GM18526 (cell line): ENCODE results near the gene SSR4.

Experiments used
- POLR2A ChIP-seq: IDR thresholded peaks from 3 replicates; pipeline ENCODE4 v1.6.1; 2011; ENCODE audit not compliant: insufficient read length; ENCODE audit errors: extremely low read depth

SSR4 gene

DNA sequence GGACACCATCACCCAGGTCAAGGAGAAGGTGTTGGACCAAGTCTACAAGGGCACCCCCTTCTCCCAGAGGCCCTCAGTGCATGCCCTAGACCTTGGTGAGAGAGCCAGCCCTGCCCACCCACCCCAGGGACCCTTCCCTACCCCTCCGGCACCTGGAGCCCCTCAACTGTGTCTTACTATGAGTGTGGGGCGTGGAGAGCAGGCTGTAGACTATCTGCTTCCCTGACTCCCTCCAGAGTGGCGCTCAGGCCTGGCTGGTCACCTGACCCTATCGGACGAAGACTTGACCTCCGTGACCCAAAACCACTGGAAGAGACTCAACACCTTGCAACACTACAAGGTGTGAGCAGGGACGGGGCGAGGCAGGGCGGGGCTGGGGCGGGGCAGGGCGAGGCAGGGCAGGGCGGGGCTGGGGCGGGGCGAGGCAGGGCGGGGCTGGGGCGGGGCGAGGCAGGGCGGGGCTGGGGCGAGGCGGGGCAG lies 18.3 kb upstream of the SSR4 start:
- TF ChIP-seq POLR2A, result no peak

DNA sequence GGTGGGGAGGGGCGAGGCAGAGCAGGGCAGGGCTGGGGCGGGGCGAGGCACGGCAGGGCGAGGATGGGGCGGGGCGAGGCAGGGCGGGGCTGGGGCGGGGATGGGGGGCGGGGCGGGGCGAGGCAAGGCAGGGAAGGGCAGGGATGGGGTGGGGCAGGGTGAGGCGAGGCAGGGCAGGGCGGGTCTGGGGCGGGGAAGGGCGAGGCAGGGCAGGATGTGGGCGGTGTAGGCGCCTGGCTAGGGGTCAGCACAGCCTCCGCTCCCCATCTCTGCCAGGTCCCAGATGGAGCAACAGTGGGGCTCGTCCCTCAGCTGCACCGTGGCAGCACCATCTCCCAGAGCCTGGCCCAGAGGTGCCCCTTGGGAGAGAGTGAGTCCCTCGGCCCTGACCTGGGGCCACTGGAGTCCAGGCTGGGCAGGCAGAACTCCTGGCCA lies 17.8 kb upstream of the SSR4 start:
- no peak for TF ChIP-seq POLR2A

DNA sequence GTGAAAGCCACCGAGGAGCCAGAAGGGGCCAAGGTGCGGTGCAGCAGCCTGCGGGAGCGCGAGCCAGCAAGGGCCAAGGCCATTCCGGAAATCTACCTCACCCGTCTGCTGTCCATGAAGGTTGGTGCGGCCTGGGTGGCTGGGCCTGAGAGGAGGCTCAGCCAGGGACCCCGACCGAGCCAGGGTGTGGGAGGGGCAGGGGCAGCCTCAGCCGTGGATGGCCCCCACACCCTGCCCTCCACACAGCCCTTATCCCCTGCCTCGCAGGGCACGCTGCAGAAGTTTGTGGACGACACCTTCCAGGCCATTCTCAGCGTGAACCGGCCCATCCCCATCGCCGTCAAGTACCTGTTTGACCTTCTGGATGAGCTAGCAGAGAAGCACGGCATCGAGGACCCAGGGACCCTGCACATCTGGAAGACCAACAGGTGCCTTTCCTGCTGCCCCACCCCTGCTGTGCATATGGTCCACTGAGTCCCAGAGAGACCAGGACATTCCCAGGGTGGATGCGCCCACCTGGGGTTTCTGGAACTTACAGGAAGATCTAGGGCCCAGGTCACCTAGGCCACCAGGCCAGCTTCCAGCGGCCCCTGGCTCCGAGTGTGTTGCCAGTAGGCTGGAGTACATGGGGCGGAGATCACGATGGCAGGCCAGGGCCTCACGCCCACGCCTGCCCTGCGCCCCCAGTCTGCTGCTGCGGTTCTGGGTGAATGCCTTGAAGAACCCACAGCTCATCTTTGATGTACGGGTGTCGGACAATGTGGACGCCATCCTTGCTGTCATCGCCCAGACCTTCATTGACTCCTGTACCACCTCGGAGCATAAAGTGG lies 17.0 kb upstream of the SSR4 start:
- no peak for TF ChIP-seq POLR2A

DNA sequence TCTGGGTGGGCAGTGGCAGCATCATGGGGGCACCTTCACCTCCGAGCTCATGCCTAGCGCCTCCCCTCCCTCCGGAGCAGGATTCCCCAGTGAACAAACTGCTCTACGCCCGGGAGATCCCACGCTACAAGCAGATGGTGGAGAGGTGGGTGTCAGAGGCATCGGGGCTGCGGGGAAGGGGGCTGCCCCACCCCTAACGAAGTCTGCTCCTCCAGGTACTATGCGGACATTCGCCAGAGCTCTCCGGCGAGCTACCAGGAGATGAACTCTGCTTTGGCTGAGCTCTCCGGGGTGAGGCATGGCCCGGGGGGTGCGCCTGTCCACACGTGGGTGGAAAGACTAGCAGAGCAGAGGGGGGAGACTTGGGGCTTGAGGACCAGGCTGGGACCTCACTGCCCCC lies 16.3 kb upstream of the SSR4 start:
- TF ChIP-seq POLR2A, result no peak

DNA sequence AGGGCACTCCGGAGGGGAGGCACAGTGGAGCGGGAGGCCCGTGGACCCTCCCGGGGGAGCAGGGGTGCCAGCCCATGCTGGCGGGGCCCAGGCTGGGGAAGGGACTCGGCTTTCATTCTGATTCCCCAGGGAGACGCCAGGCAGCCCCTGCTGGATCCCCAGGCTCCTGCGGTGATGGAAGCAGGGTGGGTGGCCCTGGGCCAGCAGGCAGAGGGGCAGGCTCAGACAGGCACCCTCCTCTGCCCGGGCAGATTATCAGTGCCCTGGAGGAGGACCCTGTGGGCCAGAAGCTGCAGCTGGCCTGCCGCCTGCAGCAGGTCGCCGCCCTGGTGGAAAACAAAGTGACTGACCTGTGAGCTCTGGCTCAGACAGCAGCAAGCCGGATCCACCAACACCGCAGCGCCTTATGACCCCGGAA lies 15.8 kb upstream of the SSR4 start:
- TF ChIP-seq POLR2A, result no peak

DNA sequence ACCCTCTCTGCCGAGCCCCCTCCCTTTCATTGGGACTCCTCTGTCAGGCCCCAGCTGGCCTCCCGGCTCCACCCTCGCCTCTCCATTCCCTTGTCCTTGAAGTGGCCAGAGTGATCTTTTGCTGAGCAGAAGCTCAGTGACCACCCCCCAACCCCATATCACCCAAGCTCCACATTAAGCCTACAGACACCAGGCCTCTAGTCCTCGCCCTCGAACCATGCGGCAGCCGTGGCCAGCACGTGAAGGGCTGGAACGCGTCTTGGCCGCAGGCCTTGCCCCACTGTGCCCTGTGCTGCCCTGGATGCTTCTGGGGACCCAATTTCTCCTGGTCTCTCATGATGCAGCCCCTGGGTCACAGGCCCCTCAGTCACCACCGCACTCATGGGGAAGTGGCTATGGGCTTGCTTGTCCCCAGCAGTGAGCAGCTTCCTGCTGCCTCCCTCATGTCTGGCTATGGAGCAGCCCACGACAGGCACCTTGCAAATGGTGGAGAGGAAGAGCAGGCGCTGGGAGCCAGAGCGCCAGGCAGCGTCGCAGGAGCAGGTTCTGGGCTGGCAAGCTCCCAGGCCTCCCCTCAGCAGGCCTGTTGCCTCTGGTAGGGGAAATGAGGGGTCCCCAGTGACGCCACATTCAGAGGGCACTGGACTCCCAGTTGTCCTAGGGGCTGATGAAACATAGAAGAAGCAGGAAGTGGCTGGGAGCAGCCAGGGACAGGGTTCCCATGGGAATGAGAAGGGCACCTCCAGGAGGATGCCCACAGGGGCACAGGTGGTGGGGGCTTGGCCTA lies 14.4 kb upstream of the SSR4 start:
- TF ChIP-seq POLR2A, result no peak

DNA sequence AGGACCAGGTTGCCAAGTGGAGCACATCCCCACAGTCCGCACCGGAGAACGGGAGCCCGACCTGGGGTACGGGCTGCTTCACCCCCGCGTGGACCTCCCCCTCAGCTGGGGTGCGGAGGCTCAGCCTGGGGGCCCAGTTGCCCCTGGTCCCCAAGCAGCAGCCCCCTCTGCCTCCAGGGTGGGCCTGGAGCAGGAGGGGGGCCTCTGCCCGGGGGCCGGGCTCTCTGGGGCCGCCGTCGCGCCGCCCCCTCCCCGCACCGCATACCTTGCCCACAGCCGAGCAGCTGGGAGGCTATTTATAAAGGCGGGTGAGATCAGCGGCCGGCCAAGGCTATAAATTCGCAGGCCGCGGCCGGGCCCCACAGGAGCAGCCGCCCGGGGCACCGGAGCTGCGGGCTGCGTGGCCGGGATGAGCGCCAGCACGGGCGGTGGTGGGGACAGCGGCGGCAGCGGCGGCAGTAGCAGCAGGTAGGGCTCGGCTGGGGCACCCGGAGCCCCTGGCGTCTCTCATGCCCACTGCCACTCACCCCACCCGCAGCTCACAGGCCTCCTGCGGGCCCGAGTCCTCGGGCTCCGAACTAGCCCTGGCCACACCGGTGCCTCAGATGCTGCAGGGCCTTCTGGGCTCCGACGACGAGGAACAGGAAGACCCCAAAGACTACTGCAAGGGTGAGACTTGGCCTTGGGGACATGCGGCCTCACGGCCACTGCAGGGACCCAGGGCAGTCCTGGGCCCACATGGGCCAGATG lies 13.6 kb upstream of the SSR4 start, which contains the start of gene SRPK3:
SRPK3 (plus strand) TSS at position 364 of the 750 bp plus-strand sequence; CDS start at position 410, 46 bp downstream.
- TF ChIP-seq POLR2A, result no peak

DNA sequence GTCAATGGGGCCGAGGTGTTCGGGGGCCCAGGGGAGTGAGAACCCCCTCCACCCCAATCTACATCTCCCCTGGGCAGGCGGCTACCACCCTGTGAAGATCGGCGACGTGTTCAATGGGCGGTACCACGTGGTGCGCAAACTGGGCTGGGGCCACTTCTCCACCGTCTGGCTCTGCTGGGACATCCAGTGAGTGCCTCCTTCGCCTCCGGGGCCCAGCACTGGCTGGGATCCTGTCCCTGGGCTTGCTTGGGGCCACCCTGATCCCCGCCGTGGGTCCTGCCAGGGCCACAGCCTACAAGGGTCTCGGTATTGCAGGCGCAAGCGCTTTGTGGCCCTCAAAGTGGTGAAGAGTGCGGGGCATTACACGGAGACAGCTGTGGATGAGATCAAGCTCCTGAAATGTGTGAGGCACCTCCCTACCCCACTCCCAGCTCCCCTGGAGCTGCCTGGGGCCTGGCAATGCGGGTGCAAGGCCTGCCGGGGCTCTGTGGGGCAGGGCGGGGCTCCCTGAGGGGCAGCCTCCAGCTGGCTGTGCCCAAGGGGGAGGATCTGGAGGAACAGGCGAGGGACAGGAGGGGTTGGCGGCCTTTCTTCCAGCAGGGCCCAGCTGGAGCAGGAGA lies 12.9 kb upstream of the SSR4 start:
- no peak for TF ChIP-seq POLR2A

DNA sequence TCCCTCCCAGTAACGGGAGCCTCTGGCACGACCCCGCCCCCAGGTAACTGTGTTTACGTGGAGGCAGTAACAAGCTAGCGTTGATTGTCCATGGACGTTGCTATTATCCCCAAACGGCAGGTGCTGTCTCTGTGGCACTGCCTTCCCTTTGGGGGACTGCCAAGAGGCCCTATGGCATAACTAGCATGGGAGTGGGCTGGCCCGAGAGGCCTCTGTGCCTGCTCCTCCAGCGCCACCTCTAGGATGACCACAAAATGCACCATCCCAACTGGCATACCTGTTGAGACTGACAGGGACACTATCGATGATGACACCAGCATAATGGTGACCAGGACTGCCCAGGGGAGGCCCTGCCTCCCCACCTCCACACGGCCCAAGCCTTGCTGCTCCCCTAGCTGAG lies 12.2 kb upstream of the SSR4 start:
- no peak for TF ChIP-seq POLR2A

DNA sequence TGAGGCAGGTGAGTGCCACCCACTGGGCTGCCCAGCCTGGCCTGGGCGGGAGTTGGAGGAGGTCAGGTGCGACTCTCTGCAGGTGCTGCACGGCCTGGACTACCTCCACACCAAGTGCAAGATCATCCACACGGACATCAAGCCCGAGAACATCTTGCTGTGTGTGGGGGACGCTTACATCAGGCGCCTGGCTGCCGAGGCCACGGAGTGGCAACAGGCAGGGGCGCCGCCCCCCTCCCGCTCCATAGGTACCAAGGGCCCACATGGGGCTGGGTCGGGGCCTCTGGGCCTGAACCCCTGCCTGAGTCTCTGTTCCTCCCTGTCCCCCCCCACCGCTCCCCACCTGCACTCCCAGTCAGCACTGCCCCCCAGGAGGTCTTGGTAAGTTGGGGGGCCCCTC lies 11.6 kb upstream of the SSR4 start:
- TF ChIP-seq POLR2A, result no peak

DNA sequence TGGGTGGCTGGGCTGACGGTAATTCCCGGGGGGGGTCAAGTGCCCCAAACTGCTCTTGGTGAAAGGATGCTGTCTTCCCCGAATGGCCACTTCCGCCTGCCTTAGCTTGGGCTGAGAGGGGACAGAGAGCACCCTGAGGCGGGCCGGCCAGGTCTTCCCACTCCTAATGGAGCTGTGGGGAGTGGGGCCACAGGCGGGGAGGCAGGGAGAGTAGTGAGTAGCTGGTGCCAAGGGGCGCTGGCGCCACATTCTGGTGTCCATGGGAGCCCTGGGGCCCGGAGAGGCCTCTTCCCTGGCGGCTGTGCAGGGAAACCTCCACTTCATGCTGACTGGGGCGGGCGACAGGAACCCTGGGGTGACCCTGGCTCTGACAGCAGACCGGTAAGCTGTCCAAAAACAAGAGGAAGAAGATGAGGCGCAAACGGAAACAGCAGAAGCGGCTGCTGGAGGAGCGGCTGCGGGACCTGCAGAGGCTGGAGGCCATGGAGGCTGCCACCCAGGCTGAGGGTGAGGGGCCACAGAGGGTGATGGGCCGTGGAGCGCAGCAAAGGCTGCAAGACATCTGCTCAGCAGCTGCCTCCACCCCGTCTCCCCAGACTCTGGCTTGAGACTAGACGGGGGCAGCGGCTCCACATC lies 11.0 kb upstream of the SSR4 start:
- TF ChIP-seq POLR2A, result no peak

DNA sequence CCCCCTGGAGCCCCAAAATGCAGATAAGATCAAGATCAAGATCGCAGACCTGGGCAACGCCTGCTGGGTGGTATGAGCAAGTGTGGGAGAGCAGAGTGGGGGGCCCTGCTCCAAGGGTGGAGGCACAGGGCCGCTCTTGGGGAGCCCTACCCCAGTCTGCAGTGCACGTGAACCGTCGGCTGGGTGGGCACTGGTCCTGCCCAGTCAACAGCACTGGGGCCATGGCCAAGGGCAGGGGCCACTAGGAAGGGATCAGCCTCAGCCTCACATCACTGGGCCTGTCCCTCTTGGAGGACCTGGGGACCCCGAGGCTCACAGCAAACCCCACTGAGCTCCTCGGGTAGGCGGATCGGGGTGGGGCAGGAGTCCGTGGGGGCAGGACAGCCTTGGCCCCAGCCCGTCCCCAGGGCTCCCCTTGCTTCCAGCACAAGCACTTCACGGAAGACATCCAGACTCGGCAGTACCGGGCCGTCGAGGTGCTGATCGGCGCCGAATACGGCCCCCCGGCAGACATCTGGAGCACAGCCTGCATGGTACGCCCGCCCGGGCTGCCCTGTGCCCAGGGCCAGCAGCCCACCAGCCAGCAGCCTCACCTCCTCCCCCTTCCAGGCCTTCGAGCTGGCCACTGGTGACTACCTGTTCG lies 10.0 kb upstream of the SSR4 start:
- no peak for TF ChIP-seq POLR2A

DNA sequence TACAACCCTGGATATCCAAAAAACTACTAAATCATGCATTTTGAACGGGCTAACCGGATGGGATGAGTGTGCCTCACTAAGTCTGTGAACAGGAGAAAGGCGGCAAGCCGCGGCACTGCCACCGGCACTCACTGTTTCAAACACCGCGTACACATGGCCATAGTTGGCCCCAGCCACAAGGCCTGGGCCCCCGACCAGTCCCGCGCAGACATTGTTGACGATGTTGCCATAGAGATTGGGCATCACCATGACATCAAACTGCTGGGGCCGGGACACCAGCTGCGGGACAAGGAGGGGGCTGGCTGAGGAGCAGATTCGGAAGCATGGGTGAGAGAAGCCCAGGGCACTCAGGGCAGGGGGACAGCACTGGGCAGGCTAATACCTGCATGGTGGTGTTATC lies 7.8 kb upstream of the SSR4 start:
- no peak for TF ChIP-seq POLR2A

DNA sequence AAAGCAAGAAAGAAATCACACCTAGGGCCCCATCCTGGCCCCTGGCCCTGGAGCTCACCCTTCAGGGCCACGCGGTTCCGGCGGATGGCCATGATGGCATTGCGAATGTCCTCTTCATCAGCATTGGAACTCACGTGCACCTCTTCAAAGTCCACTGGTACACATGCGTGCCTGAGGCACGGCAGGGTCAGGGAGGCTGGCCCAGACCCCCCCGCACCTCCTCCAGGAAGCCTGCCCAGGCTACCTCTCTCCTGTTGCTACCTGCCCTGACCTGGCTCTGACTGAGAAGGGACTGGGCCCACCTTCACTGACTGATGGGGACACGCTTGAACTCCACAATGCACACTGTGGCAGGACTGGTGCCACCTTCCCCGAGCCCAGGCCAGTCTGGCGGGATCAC lies 4.8 kb upstream of the SSR4 start:
- TF ChIP-seq POLR2A, result no peak
